HG02852 (cell line): ENCODE measurements around the gene GPC1.
"Not testable (repeated sequence)": the region's sequence is repeated elsewhere in the genome, so short reads cannot be mapped to it uniquely, and the experiment has no call there.

ENCODE experiments used
- ATAC-seq: cut with Tn5 transposase; IDR thresholded peaks from one replicate; pipeline ENCODE4 v1.9.1; 2021; ENCODE audit warnings: mild to moderate bottlenecking, moderate library complexity; ENCODE audit not compliant: unreplicated experiment

GPC1 gene

GRCh38 chr2:240465765-240466578 is 30.5 kb downstream of the GPC1 start:
- ATAC-seq, result no peak

GRCh38 chr2:240466579-240467148 is 31.2 kb downstream of the GPC1 start:
- no peak for ATAC-seq

- ATAC-seq, result no peak
These were observed 31.7 kb downstream of the GPC1 start for GRCh38 chr2:240467149-240467642.

GRCh38 chr2:240467659-240468302 is 32.3 kb downstream of the GPC1 start:
- no peak for ATAC-seq

GRCh38 chr2:240468303-240469238 is 33.1 kb downstream of the GPC1 start:
- ATAC-seq, result no peak

- no peak for ATAC-seq
These were observed 33.8 kb downstream of the GPC1 start for GRCh38 chr2:240469239-240469636.

- ATAC-seq, result no peak
These were observed 34.3 kb downstream of the GPC1 start for GRCh38 chr2:240469740-240470139.

- ATAC-seq, result no peak
These were observed 36.8 kb downstream of the GPC1 start for GRCh38 chr2:240472078-240472790.

- no peak for ATAC-seq
These were observed 37.7 kb downstream of the GPC1 start for GRCh38 chr2:240473211-240473610.

GRCh38 chr2:240477916-240478315 is 42.5 kb downstream of the GPC1 start:
- no peak for ATAC-seq

- ATAC-seq, result no peak
These were observed 43.1 kb downstream of the GPC1 start for GRCh38 chr2:240478346-240479110.

GRCh38 chr2:240479111-240479501 is 43.6 kb downstream of the GPC1 start:
- no peak for ATAC-seq

GRCh38 chr2:240480834-240481623 is 45.6 kb downstream of the GPC1 start:
- no peak for ATAC-seq

- no peak for ATAC-seq
These were observed 46.3 kb downstream of the GPC1 start for GRCh38 chr2:240481720-240482119.

- no peak for ATAC-seq
These were observed 46.7 kb downstream of the GPC1 start for GRCh38 chr2:240482141-240482540.

GRCh38 chr2:240491483-240491882 is 56.0 kb downstream of the GPC1 start:
- no peak for ATAC-seq

GRCh38 chr2:240494194-240494793 is 58.8 kb downstream of the GPC1 start:
- no peak for ATAC-seq

- not testable (repeated sequence) for ATAC-seq
These were observed 59.5 kb downstream of the GPC1 start for GRCh38 chr2:240494942-240495341.
